ENCODE measurements around the gene GHDC. TPM values are rescaled to one million over a fixed set of nuclear protein-coding genes. Genes with fewer than 3 reads are reported as not detected.
A peak's percentile ranks its signal among the peaks of the same experiment; 100 is the strongest.

Gene GHDC
- total RNA-seq, 1 experiment from 2014 or later, result 14.9 TPM

GRCh38 chr17:42183741-42184711 is 10.3 kb downstream of the GHDC start:
- H3K4me3 ChIP-seq (ENCODE audit: low read length), result peak overlapping the region; percentile 70
- H2AFZ ChIP-seq (ENCODE audit: low read length), result peak overlapping the region; percentile 69
- no peaks in the 10 kb centered on the region for H3K9me3 ChIP-seq (ENCODE audit: low read length)
- no peaks in the 10 kb centered on the region for H4K20me1 ChIP-seq (ENCODE audit: insufficient read depth, low read depth, low read length)
- no peaks in the 10 kb centered on the region for H3K27me3 ChIP-seq (ENCODE audit: low read length)
- H3K4me2 ChIP-seq (ENCODE audit: low read depth, low read length, poor library complexity, severe bottlenecking), result peak overlapping the region; percentile 87
- H3K4me1 ChIP-seq (ENCODE audit: low read length), result peaks cover 32% of the 10 kb centered on the region
- H3K36me3 ChIP-seq (ENCODE audit: insufficient read depth, low read length), result no peaks in the 10 kb centered on the region
- H3K9ac ChIP-seq (ENCODE audit: low read length), result peak overlapping the region; percentile 72
- H3K27ac ChIP-seq (ENCODE audit: low read length), result no peak overlapping the region
- H3K79me2 ChIP-seq (ENCODE audit: low read length), result no peaks in the 10 kb centered on the region
- no peaks in the 10 kb centered on the region for H3K9me2 ChIP-seq (replicated peaks; ENCODE audit: insufficient read depth, low read length)
- DNase-seq, result peak; percentile 94

DNA sequence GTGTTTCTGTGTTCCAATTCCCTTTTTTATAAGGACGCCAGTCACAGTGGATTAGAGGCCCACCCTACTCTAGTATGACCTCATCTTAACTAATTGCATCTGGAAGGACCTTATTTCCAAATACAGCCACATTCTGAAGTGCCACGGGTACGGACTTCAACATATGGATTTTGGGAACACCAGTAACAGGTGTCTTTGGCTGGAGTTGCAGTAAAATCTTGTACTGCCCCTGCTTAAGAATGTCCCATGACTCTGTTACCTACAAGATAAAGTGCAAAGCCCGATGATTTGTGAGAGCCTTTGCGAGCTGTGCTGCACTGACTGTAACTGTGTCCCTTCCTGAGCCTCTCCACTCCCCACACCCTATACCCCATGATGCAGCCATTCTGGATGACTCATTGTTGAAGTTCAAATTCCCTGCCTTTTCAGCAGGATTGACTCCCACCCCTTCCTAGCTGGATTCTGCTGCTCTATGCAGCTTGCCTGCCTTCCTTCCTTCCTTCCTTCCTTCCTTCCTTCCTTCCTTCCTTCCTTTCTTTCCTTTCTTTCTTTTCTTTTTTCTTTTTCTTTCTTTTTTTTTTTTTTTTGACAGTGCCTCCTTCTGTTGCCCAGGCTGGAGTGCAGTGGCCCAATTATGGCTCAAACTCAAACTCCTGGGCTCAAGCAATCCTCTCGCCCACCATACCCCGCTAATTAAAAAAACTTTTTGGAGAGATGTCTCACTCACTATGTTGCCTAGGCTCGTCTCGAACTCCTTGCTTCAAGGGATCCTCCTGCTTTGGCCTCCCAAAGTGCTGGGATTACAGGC is 11.2 kb downstream of the GHDC start:
- H3K4me1 ChIP-seq (ENCODE audit: low read length), result peaks cover 32% of the 10 kb centered on the region
- no peaks in the 10 kb centered on the region for H3K79me2 ChIP-seq (ENCODE audit: low read length)
- H3K9me3 ChIP-seq (ENCODE audit: low read length), result no peaks in the 10 kb centered on the region
- H3K36me3 ChIP-seq (ENCODE audit: insufficient read depth, low read length), result no peaks in the 10 kb centered on the region
- H3K4me3 ChIP-seq (ENCODE audit: low read length), result peak overlapping the region; percentile 70
- H3K4me2 ChIP-seq (ENCODE audit: low read depth, low read length, poor library complexity, severe bottlenecking), result peak overlapping the region; percentile 87
- DNase-seq, result peak; percentile 54
- H3K27me3 ChIP-seq (ENCODE audit: low read length), result no peaks in the 10 kb centered on the region
- no peaks in the 10 kb centered on the region for H3K9me2 ChIP-seq (replicated peaks; ENCODE audit: insufficient read depth, low read length)
- H3K9ac ChIP-seq (ENCODE audit: low read length), result peak overlapping the region; percentile 72
- no peaks in the 10 kb centered on the region for H4K20me1 ChIP-seq (ENCODE audit: insufficient read depth, low read depth, low read length)
- peak overlapping the region; percentile 69; the same call in 1 of the 2 replicates for H2AFZ ChIP-seq (ENCODE audit: low read length)
- H3K27ac ChIP-seq (ENCODE audit: low read length), result no peak overlapping the region

DNA sequence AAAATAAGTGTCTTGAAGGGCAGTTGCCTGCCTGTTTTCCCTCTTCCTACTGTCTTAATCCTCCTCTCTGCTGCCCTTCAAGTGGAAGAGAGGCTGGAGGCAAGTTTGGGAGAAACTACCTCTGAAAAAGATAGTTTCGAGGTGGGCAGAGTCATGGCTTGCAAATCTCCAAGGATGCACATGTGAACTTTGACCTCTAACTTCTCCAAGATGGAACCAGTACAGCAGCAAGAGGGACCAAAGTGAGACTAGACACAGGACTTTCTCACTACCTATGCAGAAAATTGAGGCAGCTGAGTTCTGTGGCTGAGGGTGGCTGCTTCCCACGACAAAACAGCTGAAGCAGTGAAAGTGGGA is 12.5 kb downstream of the GHDC start:
- Histone ChIP-seq H3K27me3 (ENCODE audit: low read length) (no peaks in the 10 kb centered on the region), H2AFZ (ENCODE audit: low read length) (no peak overlapping the region), H3K9me2 (replicated peaks; ENCODE audit: insufficient read depth, low read length) (no peaks in the 10 kb centered on the region), H3K36me3 (ENCODE audit: insufficient read depth, low read length) (no peaks in the 10 kb centered on the region), H3K4me2 (ENCODE audit: low read depth, low read length, poor library complexity, severe bottlenecking) (no peak overlapping the region), H4K20me1 (ENCODE audit: insufficient read depth, low read depth, low read length) (no peaks in the 10 kb centered on the region), H3K4me1 (ENCODE audit: low read length) (peaks cover 32% of the 10 kb centered on the region), H3K27ac (ENCODE audit: low read length) (no peak overlapping the region), H3K9me3 (ENCODE audit: low read length) (no peaks in the 10 kb centered on the region), H3K9ac (ENCODE audit: low read length) (no peak overlapping the region), H3K4me3 (ENCODE audit: low read length) (no peak overlapping the region), H3K79me2 (ENCODE audit: low read length) (no peaks in the 10 kb centered on the region)
- no peak for DNase-seq

DNA sequence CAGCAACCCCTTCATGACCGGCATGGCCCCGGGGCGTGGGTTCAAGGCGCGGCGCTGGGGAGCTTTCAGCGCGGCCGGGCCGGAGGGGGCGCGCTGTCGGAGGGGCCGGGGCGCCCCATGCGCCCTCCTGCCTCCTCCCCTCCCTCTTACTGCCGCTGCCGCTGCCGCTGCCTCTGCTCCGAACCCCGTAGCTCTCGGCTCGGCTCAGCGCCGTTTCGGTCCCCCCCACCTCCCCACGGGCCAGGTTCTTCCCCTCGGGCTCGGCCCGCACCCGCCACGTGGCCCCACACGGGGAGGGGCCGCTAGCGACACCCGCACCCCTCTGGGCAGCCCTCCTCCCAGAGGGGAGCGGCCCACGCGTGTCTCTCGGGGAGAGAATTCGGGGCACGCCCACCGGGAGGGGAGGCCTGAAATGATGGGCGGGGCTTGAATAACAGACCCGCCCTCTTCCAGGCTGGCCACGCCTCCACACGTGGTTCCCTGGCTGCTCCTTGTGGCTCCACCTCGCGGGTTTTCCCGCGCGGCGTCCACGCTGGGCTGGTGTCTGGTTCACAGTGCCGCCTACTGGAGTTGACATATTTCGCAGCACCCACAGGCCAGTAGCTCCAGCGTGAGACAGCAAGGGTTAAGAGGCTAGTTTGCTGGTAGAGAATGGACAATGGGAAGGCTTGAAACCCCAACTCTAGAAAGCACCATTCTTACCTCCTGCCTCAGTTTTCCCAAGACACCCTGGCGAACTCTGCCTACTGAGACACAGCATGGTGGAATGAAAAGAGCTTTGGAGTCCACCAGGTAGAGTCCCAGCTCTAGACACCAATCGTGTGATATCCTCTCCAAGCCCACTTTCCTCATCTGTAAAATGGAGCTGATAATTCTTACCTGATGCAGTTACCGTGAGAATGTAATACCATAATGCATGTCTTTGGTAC is 13.1 kb downstream of the GHDC start, which contains the start of gene KCNH4:
TSS of gene KCNH4 (minus strand) at position 221 of the 929 bp plus-strand sequence. CDS start at position 24, 197 bp downstream.
- H3K4me3 ChIP-seq (ENCODE audit: low read length), result no peak within 1 kb of the TSS; the same call in 1 of the 2 replicates
- no peak within 1 kb of the TSS for H3K9ac ChIP-seq (ENCODE audit: low read length)
- no peaks in the 10 kb centered on the region for H3K9me2 ChIP-seq (replicated peaks; ENCODE audit: insufficient read depth, low read length)
- DNase-seq, result peak; percentile 94
- no peak within 1 kb of the TSS for H2AFZ ChIP-seq (ENCODE audit: low read length)
- H3K4me1 ChIP-seq (ENCODE audit: low read length), result peaks cover 32% of the 10 kb centered on the region
- no peaks in the 10 kb centered on the region for H3K9me3 ChIP-seq (ENCODE audit: low read length)
- H3K79me2 ChIP-seq (ENCODE audit: low read length), result no peaks in the 10 kb centered on the region
- no peaks in the 10 kb centered on the region for H3K36me3 ChIP-seq (ENCODE audit: insufficient read depth, low read length)
- no peaks in the 10 kb centered on the region for H4K20me1 ChIP-seq (ENCODE audit: insufficient read depth, low read depth, low read length)
- no peaks in the 10 kb centered on the region for H3K27me3 ChIP-seq (ENCODE audit: low read length)
- no peak within 1 kb of the TSS for H3K27ac ChIP-seq (ENCODE audit: low read length)
- peak within 1 kb of the TSS; percentile 27 for H3K4me2 ChIP-seq (ENCODE audit: low read depth, low read length, poor library complexity, severe bottlenecking)

DNA sequence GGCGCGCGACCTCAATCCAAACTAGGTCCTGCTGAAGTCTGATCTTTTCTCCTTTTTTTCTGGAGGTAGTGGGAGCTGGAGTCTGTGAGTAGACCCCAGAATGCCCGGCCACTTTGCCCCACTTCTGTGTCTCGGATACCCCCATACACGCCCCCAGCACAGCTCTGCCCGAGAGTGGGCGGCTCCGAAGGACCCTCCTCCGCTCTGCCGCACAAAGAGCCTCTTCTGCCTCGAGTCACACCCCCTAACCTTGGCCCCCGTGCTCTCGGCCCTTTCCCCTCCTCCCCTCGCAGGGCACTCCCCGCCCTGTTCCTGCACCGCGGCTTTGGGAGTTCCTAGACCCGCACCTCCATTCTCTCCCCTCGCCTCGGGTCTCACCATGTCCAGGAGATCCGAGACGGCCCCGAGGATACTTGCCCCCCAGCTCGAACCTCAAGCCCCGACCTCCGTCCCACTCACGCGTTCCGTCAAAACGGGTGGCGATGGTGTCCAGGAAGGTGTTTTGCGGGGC is 13.8 kb downstream of the GHDC start:
- no peaks in the 10 kb centered on the region for H3K27me3 ChIP-seq (ENCODE audit: low read length)
- DNase-seq, result no peak
- H3K9me2 ChIP-seq (replicated peaks; ENCODE audit: insufficient read depth, low read length), result no peaks in the 10 kb centered on the region
- peak overlapping the region; percentile 27 for H3K4me2 ChIP-seq (ENCODE audit: low read depth, low read length, poor library complexity, severe bottlenecking)
- no peak overlapping the region for H3K27ac ChIP-seq (ENCODE audit: low read length)
- no peaks in the 10 kb centered on the region for H4K20me1 ChIP-seq (ENCODE audit: insufficient read depth, low read depth, low read length)
- H3K9ac ChIP-seq (ENCODE audit: low read length), result no peak overlapping the region
- H2AFZ ChIP-seq (ENCODE audit: low read length), result no peak overlapping the region
- H3K9me3 ChIP-seq (ENCODE audit: low read length), result no peaks in the 10 kb centered on the region
- no peaks in the 10 kb centered on the region for H3K79me2 ChIP-seq (ENCODE audit: low read length)
- no peak overlapping the region; the same call in 1 of the 2 replicates for H3K4me3 ChIP-seq (ENCODE audit: low read length)
- H3K36me3 ChIP-seq (ENCODE audit: insufficient read depth, low read length), result no peaks in the 10 kb centered on the region
- peaks cover 32% of the 10 kb centered on the region for H3K4me1 ChIP-seq (ENCODE audit: low read length)

GRCh38 chr17:42179911-42180410 is 14.3 kb downstream of the GHDC start:
- no peaks in the 10 kb centered on the region for H3K36me3 ChIP-seq (ENCODE audit: insufficient read depth, low read length)
- H3K4me2 ChIP-seq (ENCODE audit: low read depth, low read length, poor library complexity, severe bottlenecking), result no peak overlapping the region
- H3K9me2 ChIP-seq (replicated peaks; ENCODE audit: insufficient read depth, low read length), result no peaks in the 10 kb centered on the region
- H3K27ac ChIP-seq (ENCODE audit: low read length), result no peak overlapping the region
- no peaks in the 10 kb centered on the region for H3K27me3 ChIP-seq (ENCODE audit: low read length)
- DNase-seq, result peak; percentile 61
- no peaks in the 10 kb centered on the region for H3K79me2 ChIP-seq (ENCODE audit: low read length)
- H2AFZ ChIP-seq (ENCODE audit: low read length), result no peak overlapping the region
- H3K4me1 ChIP-seq (ENCODE audit: low read length), result peaks cover 32% of the 10 kb centered on the region
- no peaks in the 10 kb centered on the region for H3K9me3 ChIP-seq (ENCODE audit: low read length)
- no peak overlapping the region for H3K9ac ChIP-seq (ENCODE audit: low read length)
- H4K20me1 ChIP-seq (ENCODE audit: insufficient read depth, low read depth, low read length), result no peaks in the 10 kb centered on the region
- H3K4me3 ChIP-seq (ENCODE audit: low read length), result no peak overlapping the region

DNA sequence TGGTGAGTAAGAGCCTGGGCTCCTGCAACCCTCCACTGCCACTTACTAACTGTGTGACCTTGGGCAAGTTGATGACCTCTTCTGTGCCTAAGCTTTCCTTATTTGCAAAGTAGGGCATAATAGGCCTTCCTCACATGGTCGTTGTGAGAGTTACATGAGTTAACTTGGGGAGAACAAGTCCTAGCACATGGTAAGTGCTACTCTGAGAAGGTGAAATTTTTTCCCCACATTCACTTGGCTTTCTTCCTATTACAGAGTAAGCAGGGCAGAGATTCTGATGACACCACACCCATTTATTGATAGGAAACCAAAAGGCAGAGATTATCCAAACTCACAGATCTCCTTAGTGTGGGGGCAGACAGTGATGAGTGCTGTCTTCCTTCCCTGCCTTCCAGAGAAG is 15.0 kb downstream of the GHDC start:
- Histone ChIP-seq H3K9me3 (ENCODE audit: low read length) (no peaks in the 10 kb centered on the region), H3K9ac (ENCODE audit: low read length) (no peak overlapping the region), H3K4me2 (ENCODE audit: low read depth, low read length, poor library complexity, severe bottlenecking) (no peak overlapping the region), H4K20me1 (ENCODE audit: insufficient read depth, low read depth, low read length) (no peaks in the 10 kb centered on the region), H3K36me3 (ENCODE audit: insufficient read depth, low read length) (no peaks in the 10 kb centered on the region), H3K9me2 (replicated peaks; ENCODE audit: insufficient read depth, low read length) (no peaks in the 10 kb centered on the region), H2AFZ (ENCODE audit: low read length) (no peak overlapping the region), H3K4me3 (ENCODE audit: low read length) (no peak overlapping the region), H3K4me1 (ENCODE audit: low read length) (peaks cover 28% of the 10 kb centered on the region), H3K27ac (ENCODE audit: low read length) (no peak overlapping the region), H3K27me3 (ENCODE audit: low read length) (no peaks in the 10 kb centered on the region), H3K79me2 (ENCODE audit: low read length) (no peaks in the 10 kb centered on the region)
- DNase-seq, result no peak

All from Karpas-422 (cell line).